Activated CD4-positive, alpha-beta memory T cell treated with anti-CD3 and anti-CD28 coated beads, Interleukin-2, amount 10 ng/mL, durations not matched to agents 7 days and 5 days (primary cell): Measurements from ENCODE around the gene SPPL2C. TPM values are rescaled to one million over a fixed set of nuclear protein-coding genes. Genes with fewer than 3 reads are reported as not detected.
A peak's percentile ranks its signal among the peaks of the same experiment; 100 is the strongest.

ENCODE experiments used
- CTCF ChIA-PET: fragments of 350-600 bp; sonication (Branson Sonifier 250); formaldehyde crosslinking; loops from one replicate; lab custom pipeline; 2021; ENCODE audit warnings: antibody characterized with exemption, inconsistent platforms; lab: Charles Lee
- POLR2A ChIA-PET: fragments of 350-600 bp; sonication (Branson Sonifier 250); formaldehyde crosslinking; loops from one replicate; lab custom pipeline; 2021; ENCODE audit warnings: antibody characterized with exemption; lab: Charles Lee
- DNase-seq: peaks from one replicate; pipeline ENCODE4 v3.0.0-alpha.2; 2020
- H3K27ac Mint-ChIP-seq: one replicate; pipeline ENCODE4 v1.8.0; 2021; ENCODE audit warnings: mild to moderate bottlenecking, mixed read lengths
- H3K27me3 Mint-ChIP-seq: one replicate; pipeline ENCODE4 v1.8.0; 2021; ENCODE audit warnings: mixed read lengths
- H3K36me3 Mint-ChIP-seq: one replicate; pipeline ENCODE4 v1.8.0; 2021; ENCODE audit warnings: low read depth, mixed read lengths
- H3K4me1 Mint-ChIP-seq: one replicate; pipeline ENCODE4 v1.8.0; 2021; ENCODE audit warnings: mixed read lengths
- H3K4me3 Mint-ChIP-seq: one replicate; pipeline ENCODE4 v1.8.0; 2021; ENCODE audit warnings: mild to moderate bottlenecking, mixed read lengths
- H3K9me3 Mint-ChIP-seq: one replicate; pipeline ENCODE4 v1.8.0; 2021; ENCODE audit warnings: mixed read lengths
- total RNA-seq, 2 experiments: library from RNA; stranded (reverse); gene quantifications; one replicate each; pipeline ENCODE4 v1.2.3, GENCODE V29; 2021

The SPPL2C gene
- total RNA-seq, 2 experiments from 2014 or later, result not detected

DNA sequence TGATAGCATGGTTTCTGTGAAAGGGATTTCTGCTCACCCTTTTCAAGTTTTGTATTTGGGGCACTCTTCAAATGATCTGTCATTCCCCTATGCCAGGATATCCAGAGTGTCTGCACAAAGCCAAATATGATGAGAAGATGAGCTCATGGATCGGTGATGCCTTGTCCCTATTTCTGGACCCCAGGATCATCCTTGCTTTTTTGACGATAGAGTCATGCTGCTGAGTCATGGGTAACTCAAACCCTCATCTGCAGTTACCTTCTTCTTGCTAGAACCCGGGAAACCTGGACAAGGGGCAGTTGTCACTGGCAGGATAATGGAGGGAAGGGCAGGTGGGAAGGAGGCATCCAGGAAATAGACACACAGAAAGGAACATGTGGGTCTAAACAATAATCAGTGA is 31.9 kb downstream of the SPPL2C start:
- POLR2A ChIA-PET, result interaction anchor here (1.0 kb wide), 1 partner anchor 21 kb away, joined by 3 read pairs; no protein-coding TSS in a partner anchor
- Mint-ChIP-seq H3K27ac (no peak overlapping the region), H3K9me3 (no peaks in the 10 kb centered on the region), H3K4me3 (no peak overlapping the region), H3K4me1 (peaks cover 15% of the 10 kb centered on the region), H3K36me3 (no peaks in the 10 kb centered on the region), H3K27me3 (peaks cover 8% of the 10 kb centered on the region)
- CTCF ChIA-PET, result no interaction called here
- no peak for DNase-seq

- Mint-ChIP-seq H3K36me3 (no peaks in the 10 kb centered on the region), H3K4me1 (peaks cover 13% of the 10 kb centered on the region), H3K4me3 (no peak overlapping the region), H3K9me3 (no peaks in the 10 kb centered on the region), H3K27me3 (peaks cover 8% of the 10 kb centered on the region), H3K27ac (no peak overlapping the region)
- no peak for DNase-seq
- CTCF ChIA-PET, result no interaction called here
- POLR2A ChIA-PET, result no interaction called here
These were observed 32.8 kb downstream of the SPPL2C start for GRCh38 chr17:45877467-45877866.

DNA sequence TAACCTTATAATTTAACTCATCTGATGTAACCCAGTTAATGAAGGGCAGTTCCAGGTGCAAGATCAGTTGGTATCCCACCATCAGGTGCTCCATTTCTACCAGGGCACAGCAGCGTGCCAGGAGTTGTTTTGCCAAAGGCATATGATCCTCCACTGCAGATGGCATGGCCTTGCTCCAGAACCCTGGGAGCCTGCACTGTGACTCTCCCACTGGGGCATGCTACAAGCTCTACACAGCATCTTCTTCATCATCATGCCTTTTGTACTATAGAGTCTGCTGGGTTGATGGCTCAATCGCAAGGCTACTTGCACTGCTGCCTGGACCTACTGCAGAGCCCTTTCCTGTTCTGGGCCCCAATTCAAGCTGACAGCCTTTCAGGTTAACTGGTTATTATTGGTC is 38.4 kb downstream of the SPPL2C start:
- Mint-ChIP-seq H3K4me3 (no peak overlapping the region), H3K27me3 (peaks cover 6% of the 10 kb centered on the region), H3K36me3 (no peaks in the 10 kb centered on the region), H3K27ac (no peak overlapping the region), H3K9me3 (peaks cover 3% of the 10 kb centered on the region), H3K4me1 (peaks cover 12% of the 10 kb centered on the region)
- CTCF ChIA-PET, result interaction anchor here (1.3 kb wide), 1 partner anchor 51 kb away, joined by 3 read pairs; no protein-coding TSS in a partner anchor
- no peak for DNase-seq
- POLR2A ChIA-PET, result no interaction called here

GRCh38 chr17:45886852-45887251 is 42.2 kb downstream of the SPPL2C start:
- no peak overlapping the region for H3K27ac Mint-ChIP-seq
- ChIA-PET POLR2A (no interaction called here), CTCF (no interaction called here)
- H3K4me3 Mint-ChIP-seq, result no peak overlapping the region
- H3K9me3 Mint-ChIP-seq, result peaks cover 3% of the 10 kb centered on the region
- DNase-seq, result no peak
- peaks cover 21% of the 10 kb centered on the region for H3K27me3 Mint-ChIP-seq
- no peaks in the 10 kb centered on the region for H3K36me3 Mint-ChIP-seq
- peaks cover 12% of the 10 kb centered on the region for H3K4me1 Mint-ChIP-seq

GRCh38 chr17:45888392-45888791 is 43.7 kb downstream of the SPPL2C start:
- DNase-seq, result no peak
- Mint-ChIP-seq H3K36me3 (no peaks in the 10 kb centered on the region), H3K4me3 (no peak overlapping the region), H3K9me3 (peaks cover 3% of the 10 kb centered on the region), H3K27me3 (peaks cover 29% of the 10 kb centered on the region), H3K27ac (no peak overlapping the region), H3K4me1 (peaks cover 2% of the 10 kb centered on the region)
- ChIA-PET CTCF (no interaction called here), POLR2A (no interaction called here)

- H3K27me3 Mint-ChIP-seq, result peaks cover 33% of the 10 kb centered on the region
- peaks cover 2% of the 10 kb centered on the region for H3K4me1 Mint-ChIP-seq
- H3K36me3 Mint-ChIP-seq, result no peaks in the 10 kb centered on the region
- no peak overlapping the region for H3K4me3 Mint-ChIP-seq
- no peak overlapping the region for H3K27ac Mint-ChIP-seq
- CTCF ChIA-PET, result no interaction called here
- POLR2A ChIA-PET, result no interaction called here
- no peak for DNase-seq
- H3K9me3 Mint-ChIP-seq, result peaks cover 2% of the 10 kb centered on the region
These were observed 44.9 kb downstream of the SPPL2C start for GRCh38 chr17:45889579-45889978.

- POLR2A ChIA-PET, result interaction anchor here (0.5 to 1.0 kb wide), 2 partner anchors 33 to 1174 kb away, joined by 3 to 4 read pairs; no protein-coding TSS in a partner anchor
These were observed 49.0 kb downstream of the SPPL2C start for GRCh38 chr17:45893725-45894021.

GRCh38 chr17:45894022-45894784 is 49.5 kb downstream of the SPPL2C start, which contains the start of gene MAPT:
TSS of gene MAPT (plus strand) at chr17:45894554. CDS start at chr17:45962338, 67,784 bp downstream.
- Mint-ChIP-seq H3K36me3 (no peaks in the 10 kb centered on the region), H3K4me3 (peak within 1 kb of the TSS; percentile 74), H3K9me3 (no peaks in the 10 kb centered on the region), H3K4me1 (peaks cover 14% of the 10 kb centered on the region), H3K27ac (no peak within 1 kb of the TSS), H3K27me3 (peaks cover 68% of the 10 kb centered on the region)
- ChIA-PET POLR2A (interaction anchor here (0.5 kb wide), 1 partner anchor 1173 kb away, joined by 4 read pairs; no protein-coding TSS in a partner anchor), CTCF (interaction anchor here (0.7 to 1.2 kb wide), 9 partner anchors 9 to 258 kb away, joined by 3 to 7 read pairs (median 3); no protein-coding TSS in a partner anchor)
- peak; percentile 81 for DNase-seq

More at GRCh38 chr17:45893725-45894021, 49.0 kb downstream of the SPPL2C start:
- no peaks in the 10 kb centered on the region for H3K9me3 Mint-ChIP-seq
- peaks cover 14% of the 10 kb centered on the region for H3K4me1 Mint-ChIP-seq
- DNase-seq, result no peak
- H3K27me3 Mint-ChIP-seq, result peaks cover 64% of the 10 kb centered on the region
- H3K36me3 Mint-ChIP-seq, result no peaks in the 10 kb centered on the region
- H3K4me3 Mint-ChIP-seq, result peak overlapping the region; percentile 59
- H3K27ac Mint-ChIP-seq, result no peak overlapping the region
- CTCF ChIA-PET, result interaction anchor here (0.7 to 1.2 kb wide), 5 partner anchors 8 to 62 kb away, joined by 3 to 7 read pairs (median 3); no protein-coding TSS in a partner anchor

- H3K9me3 Mint-ChIP-seq, result no peaks in the 10 kb centered on the region
- peaks cover 77% of the 10 kb centered on the region for H3K27me3 Mint-ChIP-seq
- ChIA-PET CTCF (no interaction called here), POLR2A (no interaction called here)
- peak overlapping the region; percentile 74 for H3K4me3 Mint-ChIP-seq
- peaks cover 14% of the 10 kb centered on the region for H3K4me1 Mint-ChIP-seq
- no peak for DNase-seq
- H3K36me3 Mint-ChIP-seq, result no peaks in the 10 kb centered on the region
- no peak overlapping the region for H3K27ac Mint-ChIP-seq
These were observed 50.8 kb downstream of the SPPL2C start for GRCh38 chr17:45895304-45895968.

GRCh38 chr17:45895969-45896785 is 51.5 kb downstream of the SPPL2C start:
- Mint-ChIP-seq H3K27ac (no peak overlapping the region), H3K27me3 (peaks cover 76% of the 10 kb centered on the region), H3K4me1 (peaks cover 14% of the 10 kb centered on the region), H3K36me3 (no peaks in the 10 kb centered on the region), H3K9me3 (no peaks in the 10 kb centered on the region), H3K4me3 (peak overlapping the region; percentile 50)
- DNase-seq, result no peak
- ChIA-PET POLR2A (no interaction called here), CTCF (no interaction called here)
